OCI-M2 (cell line): ENCODE results near the gene ALKBH8.
"Not testable (repeated sequence)": the region's sequence is repeated elsewhere in the genome, so short reads cannot be mapped to it uniquely, and the experiment has no call there.

Source experiments
- DNase-seq: peaks from one replicate; lab custom pipeline; 2025; ENCODE audit not compliant: unreplicated experiment; lab: John Stamatoyannopoulos, UW

Gene ALKBH8

DNA sequence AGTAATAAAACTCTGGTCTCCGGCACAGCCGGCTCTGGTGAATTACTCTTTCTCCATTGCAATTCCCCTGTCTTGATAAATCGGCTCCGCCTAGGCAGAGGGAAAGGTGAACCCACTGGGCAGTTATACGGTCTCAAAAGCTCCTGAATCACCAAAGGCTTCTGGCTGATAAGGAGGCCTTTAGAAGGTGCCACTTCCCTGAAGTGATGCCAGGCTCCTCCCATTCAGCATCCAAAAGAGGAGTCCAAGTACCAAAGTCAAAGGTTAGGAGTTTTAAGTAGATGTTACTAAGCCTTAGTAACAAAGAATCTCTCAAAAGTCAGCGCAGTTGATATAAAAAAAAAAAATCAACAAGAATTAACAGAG, 11.8 kb upstream of the ALKBH8 start:
- no peak for DNase-seq

DNA sequence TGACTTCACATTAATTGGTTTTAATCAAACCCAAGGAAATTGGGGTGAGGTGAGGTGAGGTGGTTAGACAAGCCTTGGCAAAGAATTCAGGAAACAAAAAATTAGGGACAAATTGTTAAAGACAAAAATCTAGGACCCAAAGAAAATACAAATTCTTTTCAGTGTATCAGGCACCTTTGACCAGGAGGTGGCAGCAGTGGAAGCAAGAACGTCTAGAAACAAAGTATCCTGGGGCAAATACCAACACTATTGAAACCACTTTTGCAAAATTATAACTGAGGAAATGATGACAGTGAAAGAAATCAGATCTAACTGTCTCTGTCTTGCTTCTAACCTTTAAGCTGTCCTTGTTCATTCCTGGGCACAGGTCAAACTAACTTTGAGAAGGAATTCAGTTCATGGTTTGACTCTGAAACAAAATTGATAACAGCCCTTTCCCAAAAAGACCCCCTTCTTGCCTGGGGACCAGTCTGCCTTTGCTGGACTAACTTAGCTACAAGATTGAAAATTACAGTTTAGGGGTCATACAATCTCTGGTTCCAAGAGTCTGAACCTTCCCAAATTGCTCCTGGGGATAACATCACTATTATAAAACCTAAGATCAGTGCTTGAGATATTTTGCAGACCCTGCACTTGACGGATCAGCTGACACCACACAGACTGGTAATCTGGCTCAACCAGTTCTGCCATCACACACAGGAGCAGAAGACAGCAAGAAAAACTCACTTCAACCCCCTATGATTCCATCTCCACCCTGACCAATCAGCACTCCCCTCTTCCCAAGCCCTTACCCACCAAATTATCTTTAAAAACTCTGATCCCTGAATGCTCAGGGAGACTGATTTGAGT, 11.2 kb upstream of the ALKBH8 start:
- not testable (repeated sequence) for DNase-seq

DNA sequence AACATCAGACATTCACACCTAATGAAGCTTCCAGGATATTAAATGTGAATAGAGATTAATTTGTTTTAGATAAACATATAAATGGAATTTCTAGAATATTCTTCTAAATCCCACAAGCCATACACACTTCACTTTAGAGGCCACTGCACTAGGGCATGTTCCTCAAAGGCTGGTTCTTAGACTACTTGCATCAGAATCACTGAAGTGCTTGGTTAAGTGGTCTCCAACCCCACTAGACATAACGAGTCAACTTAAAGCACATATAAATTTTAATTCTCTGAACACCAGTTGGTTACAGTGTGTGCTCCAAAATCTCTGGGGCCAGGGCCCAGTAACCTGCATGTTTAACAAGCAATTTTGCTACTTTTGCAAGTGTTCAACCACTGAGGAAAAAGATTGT, 7.9 kb upstream of the ALKBH8 start:
- DNase-seq: no peak

DNA sequence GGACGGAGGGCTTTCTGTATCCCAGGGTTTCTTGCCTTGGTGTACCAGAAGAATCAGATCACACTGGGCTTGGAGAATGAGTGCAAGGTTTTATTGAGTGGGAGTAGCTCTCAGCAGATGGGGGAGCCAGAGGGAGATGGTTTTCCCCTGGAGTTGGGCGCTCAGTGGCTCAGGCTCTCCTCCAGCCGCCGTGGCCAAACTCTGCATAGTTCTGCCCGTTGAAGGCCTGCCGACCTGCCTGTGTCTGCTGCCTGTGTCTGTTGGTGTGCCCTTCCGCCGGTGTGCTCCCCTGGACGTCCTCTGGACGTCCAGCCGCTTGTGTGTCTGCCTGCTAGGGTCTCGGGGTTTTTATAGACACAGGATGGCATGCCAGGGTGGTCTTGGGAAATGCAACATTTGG, 4.5 kb upstream of the ALKBH8 start:
- no peak for DNase-seq

DNA sequence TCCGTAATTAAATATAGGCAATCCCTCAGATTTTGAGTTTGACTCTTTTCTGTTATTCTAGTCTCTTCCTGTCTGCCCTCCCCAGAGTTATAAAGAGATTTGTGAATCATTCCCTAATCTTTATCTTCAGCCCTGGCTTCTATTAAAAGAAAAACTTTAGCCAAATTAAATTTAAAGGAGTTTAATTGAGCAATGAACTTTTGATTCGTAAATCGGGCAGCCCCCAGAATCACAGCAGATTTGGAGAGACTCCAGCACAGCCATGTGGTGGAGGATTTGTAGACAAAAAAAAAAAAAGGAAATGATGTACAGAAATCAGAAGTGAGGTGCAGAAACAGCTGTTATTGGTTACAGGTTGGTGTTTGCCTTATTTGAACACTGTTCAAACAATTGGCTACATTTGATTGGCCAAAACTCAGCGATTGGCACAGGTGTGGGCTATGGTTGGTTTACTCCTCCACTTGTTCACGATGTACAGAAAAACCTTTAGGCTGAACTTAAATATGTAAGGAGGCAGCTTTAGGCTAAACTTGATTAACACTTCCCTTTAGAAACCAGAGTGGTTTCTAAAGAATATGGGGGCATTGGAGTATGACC, 2.3 kb upstream of the ALKBH8 start:
- DNase-seq: no peak

DNA sequence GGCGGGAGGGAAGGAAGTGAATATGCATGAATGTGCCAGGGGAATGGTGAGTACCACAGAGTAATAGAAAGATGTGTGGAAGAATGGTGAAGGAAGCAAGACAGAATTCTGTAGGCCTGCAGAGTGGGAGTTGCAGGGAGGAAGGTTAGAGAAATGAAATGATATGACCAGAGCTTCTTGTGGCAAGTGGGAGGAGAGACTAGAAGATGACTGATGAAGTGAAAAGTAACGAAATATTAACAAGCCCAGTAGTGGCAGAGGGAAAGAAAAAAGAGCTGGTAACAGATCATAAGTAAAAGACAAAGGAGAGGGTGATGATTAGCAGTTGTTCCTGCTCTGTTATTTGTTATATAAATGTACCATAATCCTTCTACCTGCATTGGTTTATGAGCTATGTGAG, 1.0 kb upstream of the ALKBH8 start:
- DNase-seq: no peak

DNA sequence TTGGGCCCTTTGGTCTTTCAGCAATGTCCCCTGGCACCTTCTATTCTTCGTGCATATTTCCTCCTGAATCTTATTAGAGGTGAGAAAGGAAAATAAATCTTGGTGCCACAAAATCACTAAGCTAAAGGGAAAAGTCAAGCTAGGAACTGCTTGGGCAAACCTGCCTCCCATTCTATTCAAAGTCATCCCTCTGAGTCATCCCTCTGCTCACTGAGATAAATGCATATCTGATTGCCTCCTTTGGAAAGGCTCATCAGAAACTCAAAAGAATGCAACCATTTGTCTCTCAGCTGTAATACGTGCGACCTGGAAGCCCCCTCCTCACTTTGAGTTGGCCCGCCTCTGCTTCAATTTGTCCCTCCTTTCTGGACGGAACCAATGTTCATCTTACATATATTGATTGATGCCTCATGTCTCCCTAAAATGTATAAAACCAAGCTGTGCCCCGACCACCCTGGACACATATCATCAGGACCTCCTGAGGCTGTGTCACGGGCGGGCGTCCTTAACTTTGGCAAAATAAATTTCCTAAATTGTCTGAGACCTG, 493 bp upstream of the ALKBH8 start:
- not testable (repeated sequence) for DNase-seq

DNA sequence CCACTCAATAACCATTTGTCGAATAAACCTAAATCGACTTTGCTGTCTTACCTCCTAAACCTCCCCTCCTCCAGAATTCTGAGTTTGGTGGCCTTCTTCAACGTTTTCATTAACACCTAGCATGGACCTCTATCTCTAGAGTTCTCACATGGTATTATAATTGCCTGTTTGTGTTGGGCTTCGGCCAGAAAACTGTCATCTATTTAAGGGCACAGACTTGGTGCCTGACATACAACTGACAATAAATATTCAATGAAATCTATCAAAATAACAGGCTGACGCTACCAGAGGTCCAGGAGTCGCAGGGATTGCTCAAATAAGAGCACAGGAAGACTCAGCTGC, 687 bp downstream of the ALKBH8 start:
- no peak for DNase-seq

DNA sequence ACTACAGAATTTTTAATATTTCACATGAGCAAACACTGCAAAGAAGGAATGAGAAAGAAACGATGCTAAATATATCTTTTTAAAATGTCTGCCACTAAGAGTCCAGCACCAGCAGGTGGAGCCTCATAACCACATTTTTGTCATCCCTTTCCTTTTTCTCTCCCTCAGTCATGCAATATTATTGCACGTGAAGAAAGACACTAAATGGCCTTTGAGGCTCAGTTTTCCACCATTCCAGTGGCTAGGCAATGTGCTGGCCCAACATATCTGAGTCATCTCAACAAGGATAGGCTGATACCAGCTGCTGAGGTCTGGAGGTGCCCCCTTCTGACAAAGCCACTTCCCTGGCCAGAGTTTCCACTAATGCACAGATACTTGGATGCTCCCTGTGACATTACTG, 1.8 kb downstream of the ALKBH8 start:
- DNase-seq: no peak

DNA sequence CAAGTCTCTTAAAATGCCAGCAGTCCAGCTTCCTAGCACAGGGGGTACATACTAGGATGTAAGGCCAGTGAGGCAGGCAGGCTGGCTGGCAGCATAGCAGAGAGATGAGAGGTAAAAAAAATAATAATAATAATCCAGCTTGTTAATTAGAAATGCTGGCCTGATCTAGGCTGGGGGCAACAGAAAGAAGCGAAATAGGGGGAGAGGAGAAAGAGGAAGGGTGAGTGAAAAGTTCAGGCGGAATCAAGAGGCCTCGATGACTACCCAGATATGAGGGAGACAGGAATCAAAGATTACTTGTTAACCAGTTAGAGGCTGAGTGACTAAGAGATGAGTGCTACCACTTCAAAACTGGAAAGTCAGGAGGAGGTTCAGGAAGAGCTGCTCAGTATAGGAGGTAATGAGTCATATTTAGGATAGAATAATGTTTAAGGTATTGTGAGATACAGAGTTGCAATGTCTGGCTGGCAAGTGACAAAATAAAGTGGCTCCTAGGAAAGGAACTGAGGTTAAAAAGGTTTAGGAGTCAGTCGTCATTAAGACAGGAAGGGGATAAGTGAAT, 2.8 kb downstream of the ALKBH8 start:
- DNase-seq: no peak

DNA sequence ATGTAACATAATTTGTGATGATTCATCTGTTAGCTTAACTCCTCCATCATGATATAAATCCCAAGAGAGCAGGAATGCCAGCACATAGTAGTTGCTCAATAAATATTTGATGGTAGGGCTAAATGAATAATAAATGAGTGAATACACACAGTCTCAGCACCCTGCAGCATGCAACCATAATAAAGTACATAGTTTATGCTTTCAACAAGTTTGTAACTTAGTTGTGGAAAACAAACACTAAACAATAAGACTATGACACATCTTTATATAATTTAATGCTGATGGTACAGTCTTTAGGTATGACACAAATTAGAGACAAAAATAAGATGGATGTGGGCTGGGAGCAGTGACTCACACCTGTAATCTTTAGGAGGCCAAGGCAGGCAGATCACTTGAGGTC, 3.8 kb downstream of the ALKBH8 start:
- no peak for DNase-seq

DNA sequence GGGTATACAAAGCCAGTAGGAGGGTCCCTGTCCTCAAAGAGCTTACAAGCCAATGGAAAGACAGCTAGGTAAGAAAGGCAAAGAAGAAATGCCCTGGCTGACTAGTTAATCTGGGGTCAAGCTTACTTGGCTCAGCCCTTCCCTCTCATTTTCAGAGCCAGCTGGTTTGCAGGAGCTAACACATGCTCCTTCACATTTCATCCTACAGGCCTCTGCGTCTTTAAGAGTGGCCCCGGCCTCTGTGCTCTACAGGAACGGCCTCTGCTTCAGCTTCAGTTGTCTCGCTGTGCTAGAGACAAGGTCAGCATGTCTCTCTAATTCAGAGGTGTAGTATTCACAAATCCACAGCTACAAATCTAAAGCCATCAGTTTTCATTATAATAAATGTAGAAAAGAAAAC, 15.2 kb downstream of the ALKBH8 start:
- DNase-seq: no peak

DNA sequence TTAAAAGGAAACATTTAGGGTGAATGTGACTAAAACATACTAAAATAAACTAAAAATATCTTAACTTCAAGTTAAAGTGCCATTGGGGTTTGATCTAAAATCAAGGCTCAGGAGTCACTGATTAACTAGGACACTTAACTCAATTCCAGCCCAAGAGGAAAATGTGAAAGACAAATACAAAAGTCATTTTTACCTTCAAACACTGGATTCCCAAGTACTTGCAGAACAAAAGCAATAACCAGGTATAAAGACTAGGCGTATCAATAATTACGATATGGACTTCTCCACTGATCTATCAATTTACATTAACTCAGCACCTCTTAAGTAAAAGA, 15.6 kb downstream of the ALKBH8 start:
- no peak for DNase-seq

DNA sequence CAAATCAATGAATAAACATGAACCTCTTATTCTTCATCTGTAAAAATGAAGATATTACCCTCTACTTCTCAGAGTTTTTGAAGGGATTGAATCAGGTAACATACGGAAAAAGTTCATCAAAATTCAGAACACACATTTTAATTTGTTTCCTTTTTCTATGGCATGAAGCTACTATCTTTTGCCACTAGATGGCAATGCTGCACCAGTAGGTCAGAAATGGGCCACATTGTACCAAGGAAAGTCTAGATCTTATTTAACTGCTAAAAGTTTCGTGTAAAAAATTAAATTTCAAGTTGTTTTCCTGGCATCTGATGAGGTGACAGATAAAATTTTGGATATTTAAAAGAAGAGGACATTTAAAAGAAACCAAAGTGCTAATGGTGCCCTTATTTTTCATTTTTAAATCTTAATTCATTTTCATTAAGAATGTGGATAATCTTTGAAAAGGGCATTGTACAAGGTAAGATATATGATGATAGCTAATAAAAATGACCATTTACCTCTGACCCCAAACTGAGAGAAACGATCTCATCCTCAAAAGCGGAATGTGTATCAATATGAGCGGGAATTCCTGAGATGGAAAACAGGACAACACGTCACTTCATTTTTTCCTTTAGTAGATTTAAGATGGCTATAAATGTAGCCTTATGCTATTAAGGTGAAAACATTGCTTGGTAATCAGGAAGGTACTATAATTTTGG, 16.1 kb downstream of the ALKBH8 start:
- DNase-seq: no peak

DNA sequence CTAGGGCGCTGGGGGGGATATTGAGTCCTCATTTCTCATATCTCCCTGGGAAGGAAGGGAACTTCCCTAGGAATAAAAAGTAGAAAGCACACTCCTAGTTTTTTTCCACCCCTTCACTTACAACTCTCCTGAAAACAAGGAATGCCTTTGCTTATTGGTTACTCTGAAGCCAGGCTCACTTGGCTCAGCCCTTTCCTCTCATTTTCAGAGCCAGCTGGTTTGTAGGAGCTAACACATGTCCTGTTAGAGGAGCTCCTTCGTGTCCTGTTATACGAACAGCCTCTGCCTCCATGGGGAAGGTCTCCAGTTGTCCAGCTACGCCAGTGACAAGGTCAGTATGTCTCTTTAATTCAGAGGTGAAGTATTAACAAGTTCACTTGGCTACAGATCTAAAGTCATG, 17.6 kb downstream of the ALKBH8 start:
- no peak for DNase-seq

DNA sequence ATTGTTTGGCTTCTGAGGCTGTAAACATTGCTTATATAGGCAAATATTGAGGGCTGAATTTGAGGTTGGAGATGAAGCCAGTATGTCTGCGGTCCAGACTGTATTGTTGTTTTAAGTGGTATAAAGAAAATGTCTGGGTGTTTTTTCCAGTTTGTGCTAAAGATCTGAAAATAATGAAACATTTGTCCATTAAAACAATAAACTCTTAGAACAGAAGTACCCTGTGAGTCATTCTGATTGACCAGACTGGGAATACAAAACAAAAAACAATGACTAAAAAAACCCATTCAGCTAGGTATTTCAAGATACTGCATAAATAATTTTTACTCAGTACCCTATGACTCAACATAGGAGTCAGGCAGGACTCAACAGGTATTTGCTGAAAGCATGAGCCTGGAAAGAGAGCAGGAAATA, 20.4 kb downstream of the ALKBH8 start:
- no peak for DNase-seq

DNA sequence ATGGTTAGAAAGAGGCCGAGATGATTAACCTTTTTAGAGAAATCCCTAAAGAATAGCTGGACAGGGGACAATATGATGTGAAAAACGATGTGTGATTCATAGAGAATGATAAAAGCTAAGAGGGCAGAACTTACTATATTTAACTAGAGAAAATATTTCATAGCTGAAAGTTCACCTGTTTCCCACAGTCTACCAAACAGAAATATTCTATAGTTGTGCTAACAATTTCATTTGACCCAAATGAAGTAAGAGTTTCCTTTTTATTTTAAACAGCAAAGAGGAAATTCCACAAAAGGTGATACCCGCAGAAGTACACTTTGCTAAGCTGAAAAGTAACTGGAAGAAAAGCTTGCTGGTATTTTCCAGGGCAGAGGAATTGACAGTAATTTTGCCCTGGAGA, 26.7 kb downstream of the ALKBH8 start:
- DNase-seq: no peak

DNA sequence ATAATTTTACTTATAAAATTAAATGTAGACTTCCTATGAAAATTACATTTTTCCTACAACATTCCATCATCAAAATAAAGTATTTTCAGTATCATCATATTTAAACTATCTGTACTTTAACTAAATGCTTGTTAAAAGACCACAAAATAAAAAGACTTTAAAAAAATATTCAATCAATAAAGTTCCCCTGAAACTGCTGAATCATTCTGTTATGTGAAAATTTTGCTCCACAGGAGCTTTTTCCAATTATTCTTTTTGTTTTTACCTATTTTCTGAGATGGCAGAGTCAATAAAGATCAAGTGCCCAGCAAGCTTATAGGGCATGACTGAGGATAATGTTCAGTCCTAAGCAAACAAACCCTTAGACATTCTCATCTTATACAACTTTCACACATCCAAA, 27.3 kb downstream of the ALKBH8 start:
- DNase-seq: no peak

DNA sequence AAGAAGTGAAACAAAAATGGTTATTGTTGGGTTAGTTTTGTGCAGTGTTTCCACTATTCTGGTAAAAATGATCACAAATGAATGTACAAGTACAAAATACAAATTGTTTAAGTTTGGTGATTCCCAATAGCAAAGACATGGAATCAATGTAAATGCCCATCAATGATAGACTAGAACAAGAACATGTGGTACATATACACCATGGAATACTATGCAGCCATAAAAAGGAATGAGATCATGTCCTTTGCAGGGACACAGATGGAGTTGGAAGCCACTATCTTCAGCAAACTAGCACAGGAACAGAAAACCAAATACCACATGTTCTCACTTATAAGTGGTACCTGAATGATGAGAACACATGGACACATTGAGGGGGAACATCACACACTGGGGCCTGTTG, 28.4 kb downstream of the ALKBH8 start:
- not testable (repeated sequence) for DNase-seq

DNA sequence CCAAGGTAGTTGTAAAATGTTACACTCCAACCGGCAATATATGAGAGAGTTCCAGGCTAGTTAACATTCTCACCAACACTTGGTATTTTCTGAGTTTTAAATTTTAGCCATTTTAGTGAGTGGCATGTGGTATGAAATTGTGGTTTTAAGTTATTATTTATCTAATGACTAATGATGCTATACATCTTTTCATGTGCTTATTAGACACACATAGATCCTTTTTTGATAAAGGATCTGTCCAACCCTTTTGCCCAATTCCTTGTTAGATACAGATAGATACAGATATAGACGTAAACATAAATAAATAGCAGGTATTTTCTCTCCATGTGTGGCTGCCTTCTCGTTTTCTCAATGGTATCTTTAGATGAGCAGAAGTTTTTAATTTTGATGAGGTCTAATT, 39.3 kb downstream of the ALKBH8 start:
- no peak for DNase-seq

DNA sequence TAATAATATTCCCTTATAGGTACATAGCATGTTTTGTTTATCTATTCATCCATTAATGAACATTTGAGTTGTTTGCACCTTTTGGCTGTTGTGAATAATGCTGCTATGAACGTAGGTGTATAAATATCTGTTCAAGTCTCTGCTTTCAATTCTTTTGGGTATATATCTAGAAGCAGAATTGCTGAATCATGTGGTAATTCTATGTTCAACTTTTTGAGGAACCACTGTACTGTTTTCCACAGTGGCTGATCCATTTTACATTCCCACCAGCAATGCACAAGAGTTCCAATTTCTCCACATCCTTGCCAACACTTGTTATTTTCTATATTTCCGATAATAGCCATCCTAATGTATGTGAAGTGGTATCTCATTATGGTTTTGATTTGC, 56.7 kb downstream of the ALKBH8 start:
- DNase-seq: no peak
